ENCODE data around the gene FLNB.

Gene FLNB

DNA sequence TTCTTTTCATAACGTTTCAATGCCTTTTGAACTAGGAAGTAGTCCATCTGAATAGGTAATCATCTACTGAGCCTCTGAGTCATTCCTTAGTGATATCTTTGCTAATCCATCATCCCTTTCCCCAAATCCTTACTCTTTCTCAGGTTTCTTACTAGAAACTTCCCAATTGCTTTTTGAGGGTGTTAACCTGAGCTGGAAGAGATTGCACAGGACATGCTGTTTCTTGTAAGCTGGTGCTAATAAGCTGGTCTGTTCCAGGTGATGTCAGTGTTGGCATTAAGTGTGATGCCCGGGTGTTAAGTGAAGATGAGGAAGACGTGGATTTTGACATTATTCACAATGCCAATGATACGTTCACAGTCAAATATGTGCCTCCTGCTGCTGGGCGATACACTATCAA is 101.5 kb downstream of the FLNB start:
- CTCF ChIA-PET = interaction anchor here (0.6 to 1.1 kb wide), 2 partner anchors 11 to 91 kb away, joined by 3 to 4 read pairs; no protein-coding TSS in a partner anchor
- Histone ChIP-seq H3K27ac (ENCODE audit: extremely low read depth, low read depth, low read length) (no peak overlapping the region), H3K4me3 (ENCODE audit: low read depth, low read length) (no peak overlapping the region), H3K4me1 (ENCODE audit: control insufficient read depth, insufficient read depth, low read length) (no peaks in the 10 kb centered on the region), H3K9me3 (ENCODE audit: control insufficient read depth, insufficient read depth, low read depth, low read length) (no peaks in the 10 kb centered on the region), H3K36me3 (ENCODE audit: control insufficient read depth in 2 of 2, insufficient read depth in 1 of 2, low read length in 2 of 2) (peaks cover 0 to 87% of the 10 kb centered on the region in 2 experiments; a peak in 2 of 3 replicates)
- TF ChIP-seq YY1 (tag by site-specific recombination; IDR thresholded peaks at IDR 0.05) = no peak
- TF ChIP-seq ZNF391 (tag by site-specific recombination; IDR thresholded peaks at IDR 0.05; ENCODE audit: borderline replicate concordance, low read depth) = no peak
- TF ChIP-seq ZNF121 (tag by site-specific recombination; IDR thresholded peaks at IDR 0.05) = no peak
- TF ChIP-seq ZNF394 (tag by site-specific recombination; IDR thresholded peaks at IDR 0.05; ENCODE audit: borderline replicate concordance) = no peak
- no peak for TF ChIP-seq ZNF830 (tag by site-specific recombination; IDR thresholded peaks at IDR 0.05; ENCODE audit: low read depth)
- TF ChIP-seq OVOL3 (tag by site-specific recombination; IDR thresholded peaks at IDR 0.05) = no peak
- TF ChIP-seq ZFP37 (tag by site-specific recombination; IDR thresholded peaks at IDR 0.05) = no peak
- no peak for TF ChIP-seq GLI4 (tag by site-specific recombination; IDR thresholded peaks at IDR 0.05)
- no peak for TF ChIP-seq ZNF529 (tag by site-specific recombination; IDR thresholded peaks at IDR 0.05; ENCODE audit: insufficient replicate concordance)
- TF ChIP-seq ZNF354C (tag by site-specific recombination; IDR thresholded peaks at IDR 0.05; ENCODE audit: borderline replicate concordance, low read depth) = no peak
- POLR2A ChIA-PET = no interaction called here

DNA sequence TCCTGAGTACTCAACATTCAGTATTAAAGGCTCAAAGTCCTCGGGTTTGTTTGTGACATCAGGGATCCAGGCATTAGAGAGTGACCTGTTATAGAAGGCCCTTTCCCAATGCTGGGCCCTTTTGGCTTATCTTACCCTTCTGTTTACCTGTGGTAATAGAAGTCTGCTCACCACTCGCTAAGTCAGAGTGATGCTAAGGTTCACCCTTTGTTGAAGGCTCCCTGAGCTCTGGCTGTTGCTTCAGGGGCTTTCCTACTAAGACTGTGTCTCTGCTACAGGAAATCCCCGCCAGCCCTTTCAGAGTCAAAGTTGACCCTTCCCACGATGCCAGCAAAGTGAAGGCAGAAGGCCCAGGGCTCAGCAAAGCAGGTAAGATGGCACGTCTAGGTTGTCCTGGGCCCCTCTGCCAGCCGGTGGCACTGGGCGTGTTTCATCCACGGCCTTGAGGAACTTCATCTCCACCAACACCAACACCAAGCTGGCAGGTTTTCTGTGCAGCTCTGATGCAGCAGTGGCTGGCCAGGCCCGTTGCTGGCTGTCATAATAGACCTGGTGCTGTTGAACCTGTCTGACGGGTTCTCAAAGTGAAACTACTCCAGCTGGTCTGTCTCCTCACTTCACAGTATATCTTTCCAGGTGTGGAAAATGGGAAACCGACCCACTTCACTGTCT is 103.4 kb downstream of the FLNB start:
- Histone ChIP-seq H3K4me1 (ENCODE audit: control insufficient read depth, insufficient read depth, low read length) (no peaks in the 10 kb centered on the region), H3K9me3 (ENCODE audit: control insufficient read depth, insufficient read depth, low read depth, low read length) (no peaks in the 10 kb centered on the region), H3K36me3 (ENCODE audit: control insufficient read depth in 2 of 2, insufficient read depth in 1 of 2, low read length in 2 of 2) (peaks cover 0 to 87% of the 10 kb centered on the region in 2 experiments; a peak in 2 of 3 replicates), H3K27ac (ENCODE audit: extremely low read depth, low read depth, low read length) (no peak overlapping the region), H3K4me3 (ENCODE audit: low read depth, low read length) (no peak overlapping the region)
- CTCF ChIA-PET = interaction anchor here (0.7 kb wide), 1 partner anchor 103 kb away, joined by 3 read pairs; the partner anchor contains the start of gene FLNB
- POLR2A ChIA-PET = interaction anchor here (0.5 kb wide), 1 partner anchor 995 kb away, joined by 3 read pairs; no protein-coding TSS in a partner anchor
- TF ChIP-seq MEIS1 (CRISPR knock-in tag; IDR thresholded peaks at IDR 0.05; ENCODE audit: borderline replicate concordance) = no peak
- TF ChIP-seq MYNN (tag by site-specific recombination; IDR thresholded peaks at IDR 0.05; ENCODE audit: borderline replicate concordance) = no peak
- TF ChIP-seq ZNF510 (tag by site-specific recombination; IDR thresholded peaks at IDR 0.05; ENCODE audit: insufficient replicate concordance) = no peak
- no peak for TF ChIP-seq ZNF768 (tag by site-specific recombination; IDR thresholded peaks at IDR 0.05)
- TF ChIP-seq, protein P1, sequence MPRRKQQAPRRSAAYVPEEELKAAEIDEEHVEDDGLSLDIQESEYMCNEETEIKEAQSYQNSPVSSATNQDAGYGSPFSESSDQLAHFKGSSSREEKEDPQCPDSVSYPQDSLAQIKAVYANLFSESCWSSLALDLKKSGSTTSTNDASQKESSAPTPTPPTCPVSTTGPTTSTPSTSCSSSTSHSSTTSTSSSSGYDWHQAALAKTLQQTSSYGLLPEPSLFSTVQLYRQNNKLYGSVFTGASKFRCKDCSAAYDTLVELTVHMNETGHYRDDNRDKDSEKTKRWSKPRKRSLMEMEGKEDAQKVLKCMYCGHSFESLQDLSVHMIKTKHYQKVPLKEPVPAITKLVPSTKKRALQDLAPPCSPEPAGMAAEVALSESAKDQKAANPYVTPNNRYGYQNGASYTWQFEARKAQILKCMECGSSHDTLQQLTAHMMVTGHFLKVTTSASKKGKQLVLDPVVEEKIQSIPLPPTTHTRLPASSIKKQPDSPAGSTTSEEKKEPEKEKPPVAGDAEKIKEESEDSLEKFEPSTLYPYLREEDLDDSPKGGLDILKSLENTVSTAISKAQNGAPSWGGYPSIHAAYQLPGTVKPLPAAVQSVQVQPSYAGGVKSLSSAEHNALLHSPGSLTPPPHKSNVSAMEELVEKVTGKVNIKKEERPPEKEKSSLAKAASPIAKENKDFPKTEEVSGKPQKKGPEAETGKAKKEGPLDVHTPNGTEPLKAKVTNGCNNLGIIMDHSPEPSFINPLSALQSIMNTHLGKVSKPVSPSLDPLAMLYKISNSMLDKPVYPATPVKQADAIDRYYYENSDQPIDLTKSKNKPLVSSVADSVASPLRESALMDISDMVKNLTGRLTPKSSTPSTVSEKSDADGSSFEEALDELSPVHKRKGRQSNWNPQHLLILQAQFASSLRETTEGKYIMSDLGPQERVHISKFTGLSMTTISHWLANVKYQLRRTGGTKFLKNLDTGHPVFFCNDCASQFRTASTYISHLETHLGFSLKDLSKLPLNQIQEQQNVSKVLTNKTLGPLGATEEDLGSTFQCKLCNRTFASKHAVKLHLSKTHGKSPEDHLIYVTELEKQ (tag by site-specific recombination; IDR thresholded peaks at IDR 0.05; ENCODE audit: borderline replicate concordance) = no peak
- TF ChIP-seq, protein P2, sequence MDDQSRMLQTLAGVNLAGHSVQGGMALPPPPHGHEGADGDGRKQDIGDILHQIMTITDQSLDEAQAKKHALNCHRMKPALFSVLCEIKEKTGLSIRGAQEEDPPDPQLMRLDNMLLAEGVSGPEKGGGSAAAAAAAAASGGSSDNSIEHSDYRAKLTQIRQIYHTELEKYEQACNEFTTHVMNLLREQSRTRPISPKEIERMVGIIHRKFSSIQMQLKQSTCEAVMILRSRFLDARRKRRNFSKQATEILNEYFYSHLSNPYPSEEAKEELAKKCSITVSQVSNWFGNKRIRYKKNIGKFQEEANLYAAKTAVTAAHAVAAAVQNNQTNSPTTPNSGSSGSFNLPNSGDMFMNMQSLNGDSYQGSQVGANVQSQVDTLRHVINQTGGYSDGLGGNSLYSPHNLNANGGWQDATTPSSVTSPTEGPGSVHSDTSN (CRISPR knock-in tag; IDR thresholded peaks at IDR 0.05) = no peak
- TF ChIP-seq, protein P3, sequence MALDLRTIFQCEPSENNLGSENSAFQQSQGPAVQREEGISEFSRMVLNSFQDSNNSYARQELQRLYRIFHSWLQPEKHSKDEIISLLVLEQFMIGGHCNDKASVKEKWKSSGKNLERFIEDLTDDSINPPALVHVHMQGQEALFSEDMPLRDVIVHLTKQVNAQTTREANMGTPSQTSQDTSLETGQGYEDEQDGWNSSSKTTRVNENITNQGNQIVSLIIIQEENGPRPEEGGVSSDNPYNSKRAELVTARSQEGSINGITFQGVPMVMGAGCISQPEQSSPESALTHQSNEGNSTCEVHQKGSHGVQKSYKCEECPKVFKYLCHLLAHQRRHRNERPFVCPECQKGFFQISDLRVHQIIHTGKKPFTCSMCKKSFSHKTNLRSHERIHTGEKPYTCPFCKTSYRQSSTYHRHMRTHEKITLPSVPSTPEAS (tag by site-specific recombination; IDR thresholded peaks at IDR 0.05) = no peak
- TF ChIP-seq, protein P4, sequence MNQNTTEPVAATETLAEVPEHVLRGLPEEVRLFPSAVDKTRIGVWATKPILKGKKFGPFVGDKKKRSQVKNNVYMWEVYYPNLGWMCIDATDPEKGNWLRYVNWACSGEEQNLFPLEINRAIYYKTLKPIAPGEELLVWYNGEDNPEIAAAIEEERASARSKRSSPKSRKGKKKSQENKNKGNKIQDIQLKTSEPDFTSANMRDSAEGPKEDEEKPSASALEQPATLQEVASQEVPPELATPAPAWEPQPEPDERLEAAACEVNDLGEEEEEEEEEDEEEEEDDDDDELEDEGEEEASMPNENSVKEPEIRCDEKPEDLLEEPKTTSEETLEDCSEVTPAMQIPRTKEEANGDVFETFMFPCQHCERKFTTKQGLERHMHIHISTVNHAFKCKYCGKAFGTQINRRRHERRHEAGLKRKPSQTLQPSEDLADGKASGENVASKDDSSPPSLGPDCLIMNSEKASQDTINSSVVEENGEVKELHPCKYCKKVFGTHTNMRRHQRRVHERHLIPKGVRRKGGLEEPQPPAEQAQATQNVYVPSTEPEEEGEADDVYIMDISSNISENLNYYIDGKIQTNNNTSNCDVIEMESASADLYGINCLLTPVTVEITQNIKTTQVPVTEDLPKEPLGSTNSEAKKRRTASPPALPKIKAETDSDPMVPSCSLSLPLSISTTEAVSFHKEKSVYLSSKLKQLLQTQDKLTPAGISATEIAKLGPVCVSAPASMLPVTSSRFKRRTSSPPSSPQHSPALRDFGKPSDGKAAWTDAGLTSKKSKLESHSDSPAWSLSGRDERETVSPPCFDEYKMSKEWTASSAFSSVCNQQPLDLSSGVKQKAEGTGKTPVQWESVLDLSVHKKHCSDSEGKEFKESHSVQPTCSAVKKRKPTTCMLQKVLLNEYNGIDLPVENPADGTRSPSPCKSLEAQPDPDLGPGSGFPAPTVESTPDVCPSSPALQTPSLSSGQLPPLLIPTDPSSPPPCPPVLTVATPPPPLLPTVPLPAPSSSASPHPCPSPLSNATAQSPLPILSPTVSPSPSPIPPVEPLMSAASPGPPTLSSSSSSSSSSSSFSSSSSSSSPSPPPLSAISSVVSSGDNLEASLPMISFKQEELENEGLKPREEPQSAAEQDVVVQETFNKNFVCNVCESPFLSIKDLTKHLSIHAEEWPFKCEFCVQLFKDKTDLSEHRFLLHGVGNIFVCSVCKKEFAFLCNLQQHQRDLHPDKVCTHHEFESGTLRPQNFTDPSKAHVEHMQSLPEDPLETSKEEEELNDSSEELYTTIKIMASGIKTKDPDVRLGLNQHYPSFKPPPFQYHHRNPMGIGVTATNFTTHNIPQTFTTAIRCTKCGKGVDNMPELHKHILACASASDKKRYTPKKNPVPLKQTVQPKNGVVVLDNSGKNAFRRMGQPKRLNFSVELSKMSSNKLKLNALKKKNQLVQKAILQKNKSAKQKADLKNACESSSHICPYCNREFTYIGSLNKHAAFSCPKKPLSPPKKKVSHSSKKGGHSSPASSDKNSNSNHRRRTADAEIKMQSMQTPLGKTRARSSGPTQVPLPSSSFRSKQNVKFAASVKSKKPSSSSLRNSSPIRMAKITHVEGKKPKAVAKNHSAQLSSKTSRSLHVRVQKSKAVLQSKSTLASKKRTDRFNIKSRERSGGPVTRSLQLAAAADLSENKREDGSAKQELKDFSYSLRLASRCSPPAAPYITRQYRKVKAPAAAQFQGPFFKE (tag by site-specific recombination; IDR thresholded peaks at IDR 0.05; ENCODE audit: borderline replicate concordance) = no peak
- no peak for TF ChIP-seq ZSCAN30 (tag by site-specific recombination; IDR thresholded peaks at IDR 0.05)
- TF ChIP-seq ZNF664 (tag by site-specific recombination; IDR thresholded peaks at IDR 0.05) = no peak

Measured in HEK293 (cell line).